Measurements from ENCODE around the gene ACP4. TPM values are rescaled to one million over a fixed set of nuclear protein-coding genes. Genes with fewer than 3 reads are reported as not detected.

ACP4 gene
- total RNA-seq, 4 donors from 2014 or later: not detected

DNA sequence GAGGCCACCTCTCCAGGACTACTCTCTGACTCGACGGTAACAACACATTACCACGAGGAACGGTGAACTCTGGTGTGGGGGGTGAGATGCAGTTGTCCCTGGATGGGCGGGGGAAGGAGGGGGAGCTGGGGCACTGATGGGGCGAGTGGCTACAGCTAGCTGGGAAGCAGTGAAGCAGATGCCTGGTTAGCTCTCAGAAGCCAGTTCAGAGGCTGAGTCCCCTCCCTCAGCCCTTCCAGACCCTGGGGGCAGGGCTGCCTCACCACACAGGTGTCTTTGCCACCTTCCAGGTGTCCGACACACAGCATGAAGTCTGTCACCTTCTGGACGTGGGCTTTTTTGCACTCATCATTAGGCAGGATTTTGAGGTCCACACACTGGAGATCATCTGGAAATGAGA lies 29.4 kb downstream of the ACP4 start:
- TF ChIP-seq CTCF (IDR thresholded peaks at IDR 0.05): no peak
- no peak for TF ChIP-seq POLR2A (IDR thresholded peaks at IDR 0.05)
- H3K4me1 ChIP-seq: no peaks in the 10 kb centered on the region
- intact Hi-C loops (cut with DNase I; ENCODE audit: low total_unique reads): no loop called here
- peaks cover 0 to 25% of the 10 kb centered on the region in 2 donors for H3K27me3 ChIP-seq
- H3K27ac ChIP-seq: no peak overlapping the region
- no peaks in the 10 kb centered on the region for H3K9me3 ChIP-seq
- DNase-seq: no peak
- H3K4me3 ChIP-seq: no peak overlapping the region
- H3K36me3 ChIP-seq: no peaks in the 10 kb centered on the region

- H3K9me3 ChIP-seq: no peaks in the 10 kb centered on the region
- peaks cover 0 to 25% of the 10 kb centered on the region in 2 donors for H3K27me3 ChIP-seq
- no peak for DNase-seq
Observed at GRCh38 chr19:50820086-50820485, 29.9 kb downstream of the ACP4 start.

GRCh38 chr19:50820549-50821247 lies 30.5 kb downstream of the ACP4 start:
- H3K27me3 ChIP-seq: peaks cover 0 to 25% of the 10 kb centered on the region in 2 donors
- no peaks in the 10 kb centered on the region for H3K36me3 ChIP-seq
- H3K9me3 ChIP-seq: no peaks in the 10 kb centered on the region
- no peak overlapping the region for H3K4me3 ChIP-seq
- H3K27ac ChIP-seq: no peak overlapping the region
- TF ChIP-seq POLR2A (IDR thresholded peaks at IDR 0.05) (no peak), CTCF (IDR thresholded peaks at IDR 0.05) (no peak)
- DNase-seq: no peak
- intact Hi-C loops (cut with DNase I; ENCODE audit: low total_unique reads): no loop called here
- no peaks in the 10 kb centered on the region for H3K4me1 ChIP-seq

More at GRCh38 chr19:50820086-50820485, 29.9 kb downstream of the ACP4 start:
- Histone ChIP-seq H3K36me3 (no peaks in the 10 kb centered on the region), H3K4me3 (no peak overlapping the region), H3K4me1 (no peaks in the 10 kb centered on the region), H3K27ac (no peak overlapping the region)
- TF ChIP-seq CTCF (IDR thresholded peaks at IDR 0.05) (no peak), POLR2A (IDR thresholded peaks at IDR 0.05) (no peak)
- intact Hi-C loops (cut with DNase I; ENCODE audit: low total_unique reads): no loop called here

GRCh38 chr19:50821248-50821612 lies 31.0 kb downstream of the ACP4 start:
- Histone ChIP-seq H3K9me3 (no peaks in the 10 kb centered on the region), H3K36me3 (no peaks in the 10 kb centered on the region), H3K4me1 (no peaks in the 10 kb centered on the region), H3K27ac (no peak overlapping the region), H3K4me3 (no peak overlapping the region), H3K27me3 (peaks cover 0 to 25% of the 10 kb centered on the region in 2 donors)
- DNase-seq: no peak
- TF ChIP-seq POLR2A (IDR thresholded peaks at IDR 0.05): no peak
- TF ChIP-seq CTCF (IDR thresholded peaks at IDR 0.05): no peak
- intact Hi-C loops (cut with DNase I; ENCODE audit: low total_unique reads): no loop called here

DNA sequence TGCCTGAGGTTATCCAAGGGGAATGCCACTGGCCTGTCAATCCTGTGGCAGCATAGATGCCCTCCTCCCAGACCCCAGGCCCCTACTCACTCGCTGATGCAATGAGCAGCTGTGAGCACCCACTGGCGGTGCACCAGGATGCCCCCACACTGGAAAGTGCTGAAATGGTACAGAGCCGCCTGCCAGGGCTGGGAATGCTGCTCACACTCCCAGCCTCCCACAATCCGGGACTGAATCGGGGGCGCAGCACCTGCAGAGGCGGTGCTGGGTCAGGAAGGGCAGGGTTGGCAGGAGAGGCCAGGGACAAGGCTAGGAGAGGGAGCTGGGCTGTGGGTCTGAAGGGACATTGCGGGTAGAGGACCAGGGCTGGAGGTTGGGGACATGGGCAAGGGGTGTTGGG lies 31.4 kb downstream of the ACP4 start:
- intact Hi-C loops (cut with DNase I; ENCODE audit: low total_unique reads): no loop called here
- Histone ChIP-seq H3K36me3 (no peaks in the 10 kb centered on the region), H3K4me1 (no peaks in the 10 kb centered on the region), H3K9me3 (no peaks in the 10 kb centered on the region), H3K27me3 (peaks cover 0 to 25% of the 10 kb centered on the region in 2 donors), H3K4me3 (no peak overlapping the region), H3K27ac (no peak overlapping the region)
- TF ChIP-seq CTCF (IDR thresholded peaks at IDR 0.05) (no peak), POLR2A (IDR thresholded peaks at IDR 0.05) (no peak)
- no peak for DNase-seq

Measured in uterus (tissue), 4 donors.